SK-N-SH (cell line): ENCODE results near the gene ARHGEF28.

ENCODE experiments used
- EZH2phosphoT487 ChIP-seq: fragments of 200-600 bp; sonication (generic); IDR thresholded peaks from 2 replicates; pipeline ENCODE4 v1.6.1; 2017; ENCODE audit warnings: low read depth, mixed run types, mild to moderate bottlenecking, antibody characterized with exemption, moderate library complexity, borderline replicate concordance
- FOSL2 ChIP-seq: IDR thresholded peaks from 2 replicates; pipeline ENCODE4 v1.4.0; 2012; ENCODE audit warnings: low read depth, mild to moderate bottlenecking, moderate library complexity, borderline replicate concordance
- GATA2 ChIP-seq: sonication (generic); formaldehyde crosslinking; IDR thresholded peaks from 2 replicates; pipeline ENCODE4 v1.5.0; 2020; ENCODE audit warnings: mild to moderate bottlenecking, missing genetic modification reagents
- JUND ChIP-seq: IDR thresholded peaks from 2 replicates; pipeline ENCODE4 v1.4.0; 2012
- MXI1 ChIP-seq: IDR thresholded peaks from 2 replicates; pipeline ENCODE4 v1.6.1; 2012; ENCODE audit warnings: mild to moderate bottlenecking, low read depth, low read length, improper control_type of control experiment
- POLR2AphosphoS5 ChIP-seq: IDR thresholded peaks from 2 replicates; pipeline ENCODE4 v1.6.1; 2012; ENCODE audit warnings: low read depth, low read length
- RAD21 ChIP-seq: IDR thresholded peaks from 2 replicates; pipeline ENCODE4 v1.6.1; 2012; ENCODE audit warnings: mild to moderate bottlenecking, low read length
- SIN3A ChIP-seq: IDR thresholded peaks from 2 replicates; pipeline ENCODE4 v1.6.1; 2012; ENCODE audit warnings: low read depth, mild to moderate bottlenecking, low read length, moderate library complexity, borderline replicate concordance
- TAF1 ChIP-seq: IDR thresholded peaks from 2 replicates; pipeline ENCODE4 v1.6.1; 2012; ENCODE audit warnings: low read depth, mild to moderate bottlenecking, low read length, moderate library complexity, borderline replicate concordance
- TF ChIP-seq, protein P1 (sequence below): fragments of 200-600 bp; sonication (generic); IDR thresholded peaks from 2 replicates; pipeline ENCODE4 v1.6.1; 2017; ENCODE audit warnings: antibody characterized with exemption, mild to moderate bottlenecking, moderate library complexity
- TF ChIP-seq, protein P2 (sequence below): IDR thresholded peaks from 2 replicates; pipeline ENCODE4 v1.4.0; 2012; ENCODE audit warnings: low read depth, borderline replicate concordance
- TF ChIP-seq, protein P3 (sequence below): IDR thresholded peaks from 2 replicates; pipeline ENCODE4 v1.6.1; 2012; ENCODE audit warnings: mild to moderate bottlenecking, low read depth, low read length, moderate library complexity
- TF ChIP-seq, protein P4 (sequence below): IDR thresholded peaks from 2 replicates; pipeline ENCODE4 v1.4.0; 2012; ENCODE audit warnings: low read depth

DNA sequence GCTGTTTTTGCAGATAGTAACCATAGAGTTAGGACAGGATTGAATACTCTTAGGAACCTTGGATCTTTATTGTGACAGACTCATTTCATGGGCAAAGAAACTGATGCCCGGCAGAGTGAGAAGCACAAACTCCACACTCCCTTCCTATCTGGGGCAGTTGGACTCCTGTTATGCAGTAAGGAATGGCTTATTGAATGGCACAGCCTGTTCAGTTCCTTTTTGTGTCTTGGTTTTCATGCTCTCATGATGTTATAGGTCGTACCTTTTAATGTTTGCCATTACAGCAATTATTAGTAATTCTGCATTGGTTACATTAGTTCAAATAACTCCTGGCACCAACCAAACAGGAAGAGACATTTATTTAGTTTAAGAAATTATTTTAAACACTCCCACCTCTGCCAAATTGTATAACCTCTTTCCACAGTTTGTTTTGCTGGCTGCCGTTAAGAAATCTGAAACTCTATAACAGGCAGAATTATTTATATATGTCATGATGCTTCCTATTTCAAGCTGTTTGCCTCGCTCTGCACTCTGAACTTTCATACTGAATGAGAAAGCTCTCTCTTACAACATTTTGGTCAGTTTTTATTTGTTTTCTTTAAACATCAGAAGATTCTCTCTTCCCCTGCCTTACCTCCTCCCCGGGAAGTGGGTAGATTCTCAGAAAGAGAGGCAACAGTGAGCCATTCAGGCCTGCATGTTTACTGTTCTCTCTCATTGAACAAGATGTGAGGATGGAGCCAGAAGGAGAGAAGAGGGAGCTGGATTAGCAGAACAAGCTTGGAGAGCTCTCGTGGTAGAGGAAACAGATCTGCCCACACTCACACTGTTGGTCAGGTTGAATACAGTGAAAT, 144.4 kb downstream of the ARHGEF28 start:
- TF ChIP-seq, protein P1, sequence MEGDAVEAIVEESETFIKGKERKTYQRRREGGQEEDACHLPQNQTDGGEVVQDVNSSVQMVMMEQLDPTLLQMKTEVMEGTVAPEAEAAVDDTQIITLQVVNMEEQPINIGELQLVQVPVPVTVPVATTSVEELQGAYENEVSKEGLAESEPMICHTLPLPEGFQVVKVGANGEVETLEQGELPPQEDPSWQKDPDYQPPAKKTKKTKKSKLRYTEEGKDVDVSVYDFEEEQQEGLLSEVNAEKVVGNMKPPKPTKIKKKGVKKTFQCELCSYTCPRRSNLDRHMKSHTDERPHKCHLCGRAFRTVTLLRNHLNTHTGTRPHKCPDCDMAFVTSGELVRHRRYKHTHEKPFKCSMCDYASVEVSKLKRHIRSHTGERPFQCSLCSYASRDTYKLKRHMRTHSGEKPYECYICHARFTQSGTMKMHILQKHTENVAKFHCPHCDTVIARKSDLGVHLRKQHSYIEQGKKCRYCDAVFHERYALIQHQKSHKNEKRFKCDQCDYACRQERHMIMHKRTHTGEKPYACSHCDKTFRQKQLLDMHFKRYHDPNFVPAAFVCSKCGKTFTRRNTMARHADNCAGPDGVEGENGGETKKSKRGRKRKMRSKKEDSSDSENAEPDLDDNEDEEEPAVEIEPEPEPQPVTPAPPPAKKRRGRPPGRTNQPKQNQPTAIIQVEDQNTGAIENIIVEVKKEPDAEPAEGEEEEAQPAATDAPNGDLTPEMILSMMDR, result no peak
- TF ChIP-seq TAF1, result no peak
- TF ChIP-seq, protein P2, sequence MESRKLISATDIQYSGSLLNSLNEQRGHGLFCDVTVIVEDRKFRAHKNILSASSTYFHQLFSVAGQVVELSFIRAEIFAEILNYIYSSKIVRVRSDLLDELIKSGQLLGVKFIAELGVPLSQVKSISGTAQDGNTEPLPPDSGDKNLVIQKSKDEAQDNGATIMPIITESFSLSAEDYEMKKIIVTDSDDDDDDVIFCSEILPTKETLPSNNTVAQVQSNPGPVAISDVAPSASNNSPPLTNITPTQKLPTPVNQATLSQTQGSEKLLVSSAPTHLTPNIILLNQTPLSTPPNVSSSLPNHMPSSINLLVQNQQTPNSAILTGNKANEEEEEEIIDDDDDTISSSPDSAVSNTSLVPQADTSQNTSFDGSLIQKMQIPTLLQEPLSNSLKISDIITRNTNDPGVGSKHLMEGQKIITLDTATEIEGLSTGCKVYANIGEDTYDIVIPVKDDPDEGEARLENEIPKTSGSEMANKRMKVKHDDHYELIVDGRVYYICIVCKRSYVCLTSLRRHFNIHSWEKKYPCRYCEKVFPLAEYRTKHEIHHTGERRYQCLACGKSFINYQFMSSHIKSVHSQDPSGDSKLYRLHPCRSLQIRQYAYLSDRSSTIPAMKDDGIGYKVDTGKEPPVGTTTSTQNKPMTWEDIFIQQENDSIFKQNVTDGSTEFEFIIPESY, result no peak
- TF ChIP-seq SIN3A, result no peak
- no peak for TF ChIP-seq JUND
- no peak for TF ChIP-seq EZH2phosphoT487
- TF ChIP-seq POLR2AphosphoS5, result no peak
- TF ChIP-seq, protein P3, sequence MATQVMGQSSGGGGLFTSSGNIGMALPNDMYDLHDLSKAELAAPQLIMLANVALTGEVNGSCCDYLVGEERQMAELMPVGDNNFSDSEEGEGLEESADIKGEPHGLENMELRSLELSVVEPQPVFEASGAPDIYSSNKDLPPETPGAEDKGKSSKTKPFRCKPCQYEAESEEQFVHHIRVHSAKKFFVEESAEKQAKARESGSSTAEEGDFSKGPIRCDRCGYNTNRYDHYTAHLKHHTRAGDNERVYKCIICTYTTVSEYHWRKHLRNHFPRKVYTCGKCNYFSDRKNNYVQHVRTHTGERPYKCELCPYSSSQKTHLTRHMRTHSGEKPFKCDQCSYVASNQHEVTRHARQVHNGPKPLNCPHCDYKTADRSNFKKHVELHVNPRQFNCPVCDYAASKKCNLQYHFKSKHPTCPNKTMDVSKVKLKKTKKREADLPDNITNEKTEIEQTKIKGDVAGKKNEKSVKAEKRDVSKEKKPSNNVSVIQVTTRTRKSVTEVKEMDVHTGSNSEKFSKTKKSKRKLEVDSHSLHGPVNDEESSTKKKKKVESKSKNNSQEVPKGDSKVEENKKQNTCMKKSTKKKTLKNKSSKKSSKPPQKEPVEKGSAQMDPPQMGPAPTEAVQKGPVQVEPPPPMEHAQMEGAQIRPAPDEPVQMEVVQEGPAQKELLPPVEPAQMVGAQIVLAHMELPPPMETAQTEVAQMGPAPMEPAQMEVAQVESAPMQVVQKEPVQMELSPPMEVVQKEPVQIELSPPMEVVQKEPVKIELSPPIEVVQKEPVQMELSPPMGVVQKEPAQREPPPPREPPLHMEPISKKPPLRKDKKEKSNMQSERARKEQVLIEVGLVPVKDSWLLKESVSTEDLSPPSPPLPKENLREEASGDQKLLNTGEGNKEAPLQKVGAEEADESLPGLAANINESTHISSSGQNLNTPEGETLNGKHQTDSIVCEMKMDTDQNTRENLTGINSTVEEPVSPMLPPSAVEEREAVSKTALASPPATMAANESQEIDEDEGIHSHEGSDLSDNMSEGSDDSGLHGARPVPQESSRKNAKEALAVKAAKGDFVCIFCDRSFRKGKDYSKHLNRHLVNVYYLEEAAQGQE, result no peak
- TF ChIP-seq, protein P4, sequence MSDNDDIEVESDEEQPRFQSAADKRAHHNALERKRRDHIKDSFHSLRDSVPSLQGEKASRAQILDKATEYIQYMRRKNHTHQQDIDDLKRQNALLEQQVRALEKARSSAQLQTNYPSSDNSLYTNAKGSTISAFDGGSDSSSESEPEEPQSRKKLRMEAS, result no peak
- TF ChIP-seq RAD21, result no peak
- TF ChIP-seq MXI1, result no peak
- TF ChIP-seq GATA2 (CRISPR knock-in tag), result no peak
- TF ChIP-seq FOSL2, result no peak
